Measurements from ENCODE around the gene CFAP65. TPM values are rescaled to one million over a fixed set of nuclear protein-coding genes. Genes with fewer than 3 reads are reported as not detected.

The CFAP65 gene
- total RNA-seq, 4 donors from 2014 or later, result not detected

GRCh38 chr2:219028141-219028540 lies 13.2 kb downstream of the CFAP65 start:
- WGBS, result 66% methylated on average over 3 of the region's 5 CpGs
- Histone ChIP-seq H3K36me3 (no peaks in the 10 kb centered on the region), H3K27me3 (peaks cover 0 to 74% (median 9%) of the 10 kb centered on the region in 4 donors), H3K9me3 (no peaks in the 10 kb centered on the region), H3K4me1 (no peaks in the 10 kb centered on the region), H3K27ac (replicated peaks in 1 of 4) (no peak overlapping the region), H3K4me3 (no peak overlapping the region)
- no peak for DNase-seq (ENCODE audit: extremely low spot score)
- intact Hi-C loops (cut with DNase I), result no loop called here
- no peak for TF ChIP-seq CTCF (IDR thresholded peaks at IDR 0.05)
- TF ChIP-seq POLR2AphosphoS5 (IDR thresholded peaks at IDR 0.05), result no peak
- no peak for TF ChIP-seq EP300 (IDR thresholded peaks at IDR 0.05)
- TF ChIP-seq POLR2A (IDR thresholded peaks at IDR 0.05; ENCODE audit: low read depth), result no peak

- Histone ChIP-seq H3K27ac (replicated peaks in 1 of 4) (no peak overlapping the region), H3K27me3 (peaks cover 0 to 69% (median 9%) of the 10 kb centered on the region in 4 donors), H3K4me1 (no peaks in the 10 kb centered on the region), H3K36me3 (no peaks in the 10 kb centered on the region), H3K9me3 (no peaks in the 10 kb centered on the region), H3K4me3 (no peak overlapping the region)
- 88% methylated on average over 22 of the region's 22 CpGs for WGBS
- no peak for DNase-seq (ENCODE audit: extremely low spot score)
- TF ChIP-seq POLR2A (IDR thresholded peaks at IDR 0.05; ENCODE audit: low read depth) (no peak), EP300 (IDR thresholded peaks at IDR 0.05) (no peak), CTCF (IDR thresholded peaks at IDR 0.05) (no peak), POLR2AphosphoS5 (IDR thresholded peaks at IDR 0.05) (no peak)
- intact Hi-C loops (cut with DNase I), result no loop called here
Measured at GRCh38 chr2:219027511-219028055, 13.7 kb downstream of the CFAP65 start.

- no peaks in the 10 kb centered on the region for H3K9me3 ChIP-seq
- H3K4me3 ChIP-seq, result no peak overlapping the region
- H3K36me3 ChIP-seq, result no peaks in the 10 kb centered on the region
- intact Hi-C loops (cut with DNase I), result no loop called here
- WGBS, result 100% methylated on average over 2 of the region's 7 CpGs
- H3K27me3 ChIP-seq, result peaks cover 0 to 68% (median 7%) of the 10 kb centered on the region in 4 donors
- DNase-seq (ENCODE audit: extremely low spot score), result no peak
- no peak overlapping the region for H3K27ac ChIP-seq (replicated peaks in 1 of 4)
- TF ChIP-seq POLR2AphosphoS5 (IDR thresholded peaks at IDR 0.05) (no peak), EP300 (IDR thresholded peaks at IDR 0.05) (no peak), CTCF (IDR thresholded peaks at IDR 0.05) (no peak), POLR2A (IDR thresholded peaks at IDR 0.05; ENCODE audit: low read depth) (no peak)
- H3K4me1 ChIP-seq, result no peaks in the 10 kb centered on the region
Measured at GRCh38 chr2:219026946-219027345, 14.4 kb downstream of the CFAP65 start.

- no peak for TF ChIP-seq POLR2A (IDR thresholded peaks at IDR 0.05; ENCODE audit: low read depth)
- TF ChIP-seq EP300 (IDR thresholded peaks at IDR 0.05), result no peak
- TF ChIP-seq POLR2AphosphoS5 (IDR thresholded peaks at IDR 0.05), result no peak
- no peak for TF ChIP-seq CTCF (IDR thresholded peaks at IDR 0.05)
- Histone ChIP-seq H3K36me3 (no peaks in the 10 kb centered on the region), H3K4me3 (no peak overlapping the region), H3K9me3 (no peaks in the 10 kb centered on the region), H3K27me3 (peaks cover 0 to 66% (median 6%) of the 10 kb centered on the region in 4 donors), H3K27ac (replicated peaks in 1 of 4) (no peak overlapping the region), H3K4me1 (no peaks in the 10 kb centered on the region)
- 87% methylated on average over 14 of the region's 18 CpGs for WGBS
- DNase-seq (ENCODE audit: extremely low spot score), result no peak
- intact Hi-C loops (cut with DNase I), result no loop called here
Measured at GRCh38 chr2:219025637-219026585, 15.4 kb downstream of the CFAP65 start.
